Stimulated activated effector memory CD8-positive, alpha-beta T cell treated with anti-CD3 and anti-CD28 coated beads, Interleukin-12 subunit alpha, Interleukin-12 subunit beta, amount 100 ng/mL, for 72 hours (primary cell): ENCODE data around the gene ITPRID2.

Experiments
- ATAC-seq: fragments of 150-1000 bp; cut with Tn5 transposase; 2 replicates; pipeline ENCODE4 v1.10.0; 2021
- DNase-seq, 2 donors: peaks; one replicate each; pipeline ENCODE4 v3.0.0; 2021 to 2022; ENCODE audit warnings: low spot score in 2 of 2
- H3K27ac Mint-ChIP-seq: one replicate; pipeline ENCODE4 v1.8.0; 2022; ENCODE audit warnings: mild to moderate bottlenecking, mixed read lengths
- H3K36me3 Mint-ChIP-seq: one replicate; pipeline ENCODE4 v1.8.0; 2022; ENCODE audit warnings: mild to moderate bottlenecking, mixed read lengths
- H3K4me1 Mint-ChIP-seq: one replicate; pipeline ENCODE4 v1.8.0; 2022; ENCODE audit warnings: mixed read lengths
- H3K4me3 Mint-ChIP-seq: one replicate; pipeline ENCODE4 v1.8.0; 2022; ENCODE audit warnings: mild to moderate bottlenecking, mixed read lengths
- H3K9me3 Mint-ChIP-seq: one replicate; pipeline ENCODE4 v1.8.0; 2022; ENCODE audit warnings: mixed read lengths

ITPRID2 gene

DNA sequence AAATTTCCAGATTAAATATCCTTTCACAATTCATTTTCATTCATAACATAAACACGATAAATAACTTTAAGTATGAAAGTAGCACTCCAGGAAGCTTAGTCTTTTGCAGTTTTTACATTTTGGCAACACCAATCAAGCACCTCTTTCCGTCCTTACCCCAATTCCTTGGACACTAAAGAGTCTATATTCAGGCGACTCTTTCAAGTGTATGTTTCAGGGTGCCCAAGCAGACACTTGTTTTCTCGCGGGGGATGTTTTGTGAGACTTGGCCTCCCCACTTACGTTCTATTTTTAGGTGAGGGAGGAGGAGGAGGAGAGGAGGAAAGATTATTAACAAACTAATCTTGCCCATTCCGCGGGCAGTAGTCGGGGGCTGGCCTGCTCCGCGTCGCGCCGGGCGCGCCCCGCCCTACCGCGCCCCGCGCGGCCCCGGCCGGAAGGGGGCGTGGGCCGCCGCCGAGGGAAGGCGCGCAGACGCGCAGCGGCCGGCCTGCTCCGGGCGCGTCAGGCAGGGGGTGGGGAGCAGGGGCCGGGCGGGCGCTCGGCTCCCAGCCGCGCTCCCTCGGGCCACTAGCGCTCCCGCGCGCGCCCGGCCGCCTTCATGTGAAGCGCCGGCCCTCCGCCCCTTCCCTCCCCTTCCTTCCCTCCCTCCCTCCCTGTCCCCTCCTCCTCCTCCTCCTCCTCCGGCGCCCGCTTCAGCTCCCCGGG is at the start of gene ITPRID2:
TSS of gene ITPRID2 (plus strand) at position 473 of the 708 bp plus-strand sequence. CDS start 337 bp downstream, outside the sequence.
- H3K36me3 Mint-ChIP-seq = peaks cover 11% of the 10 kb centered on the region
- H3K9me3 Mint-ChIP-seq = no peaks in the 10 kb centered on the region
- H3K27ac Mint-ChIP-seq = peak within 1 kb of the TSS; percentile 96
- ATAC-seq = peak; percentile 94
- DNase-seq = peak; percentile 60 to 74
- H3K4me3 Mint-ChIP-seq = peak within 1 kb of the TSS; percentile 97
- peaks cover 19% of the 10 kb centered on the region for H3K4me1 Mint-ChIP-seq

DNA sequence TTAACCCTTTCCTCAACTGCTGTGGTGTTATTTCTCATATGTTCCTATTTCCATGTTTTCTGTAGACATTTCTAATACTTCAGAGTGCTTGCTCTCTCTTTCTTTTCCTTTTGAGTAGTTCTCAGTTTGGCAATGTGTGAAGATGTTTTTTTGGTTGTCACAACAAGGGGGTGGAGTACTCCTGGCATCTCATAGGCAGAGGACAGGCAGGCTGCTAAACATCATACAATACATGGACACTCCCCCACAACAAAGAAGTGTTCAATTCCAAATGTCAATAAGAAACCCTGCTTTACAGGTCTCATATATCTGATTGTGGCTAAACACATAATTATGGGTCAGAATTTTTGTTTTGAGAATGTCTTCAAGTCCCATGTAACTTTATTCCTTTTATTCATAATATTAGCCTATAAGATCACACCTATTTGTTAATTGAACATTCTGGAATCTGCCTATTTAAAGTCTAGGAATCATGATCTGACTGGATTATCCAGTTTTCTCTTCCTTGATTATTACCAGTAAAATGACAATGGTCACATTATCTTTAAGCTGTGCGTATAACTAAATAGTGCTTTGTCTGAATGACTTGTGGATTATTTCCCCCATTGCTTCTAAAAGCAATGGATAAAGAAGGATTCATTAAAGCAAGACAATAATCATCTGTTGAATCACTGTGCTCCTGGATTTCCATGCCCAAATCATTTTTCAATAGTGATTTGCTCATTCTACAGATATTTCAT is 46.8 kb upstream of the ITPRID2 start:
- H3K4me3 Mint-ChIP-seq = no peak overlapping the region
- H3K9me3 Mint-ChIP-seq = no peaks in the 10 kb centered on the region
- DNase-seq (no peak), ATAC-seq (no peak)
- H3K36me3 Mint-ChIP-seq = no peaks in the 10 kb centered on the region
- no peak overlapping the region for H3K27ac Mint-ChIP-seq
- H3K4me1 Mint-ChIP-seq = no peaks in the 10 kb centered on the region

DNA sequence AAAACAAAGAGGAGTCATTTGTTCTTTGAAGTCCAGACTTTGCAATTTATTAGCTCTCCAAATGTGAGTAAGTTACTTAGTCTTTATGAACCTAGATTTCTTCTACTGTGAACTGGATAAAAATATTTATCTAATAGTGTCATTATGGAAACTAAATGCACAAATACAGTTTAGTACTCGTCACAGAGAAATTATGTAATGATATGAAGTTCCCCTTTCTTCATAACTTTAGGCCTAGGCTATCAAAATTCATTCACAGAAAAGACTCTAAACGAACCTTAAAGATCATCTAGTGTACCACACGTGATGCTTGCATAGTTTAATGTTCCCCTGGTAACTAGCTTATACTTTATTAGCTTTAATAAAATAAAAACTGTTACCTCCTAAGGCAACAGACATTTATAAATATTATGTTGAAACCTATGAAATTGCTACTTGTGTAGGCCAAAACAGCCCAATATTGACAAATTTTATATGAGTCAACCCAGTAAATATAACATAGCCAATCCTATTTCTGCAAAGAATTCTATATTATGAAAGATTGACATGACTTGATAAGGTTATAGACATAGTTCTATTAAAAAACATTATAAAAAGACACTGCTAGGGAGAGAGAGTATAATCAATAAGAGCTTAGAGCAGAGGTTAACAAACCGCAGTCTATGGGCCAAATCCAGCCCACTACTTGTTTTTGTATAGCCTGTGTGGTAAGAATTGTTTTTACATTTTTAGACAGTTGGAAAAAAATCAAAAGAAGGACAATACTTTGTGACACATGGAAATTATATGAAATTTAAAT is 44.9 kb upstream of the ITPRID2 start:
- no peak for ATAC-seq
- Mint-ChIP-seq H3K27ac (no peak overlapping the region), H3K4me3 (no peak overlapping the region)

GRCh38 chr2:181847198-181847556 is 44.4 kb upstream of the ITPRID2 start:
- H3K4me3 Mint-ChIP-seq = no peak overlapping the region
- H3K36me3 Mint-ChIP-seq = no peaks in the 10 kb centered on the region

More for the DNA sequence above, 44.9 kb upstream of the ITPRID2 start:
- no peaks in the 10 kb centered on the region for H3K4me1 Mint-ChIP-seq
- H3K9me3 Mint-ChIP-seq = no peaks in the 10 kb centered on the region
- no peak for DNase-seq
- H3K36me3 Mint-ChIP-seq = no peaks in the 10 kb centered on the region

DNA sequence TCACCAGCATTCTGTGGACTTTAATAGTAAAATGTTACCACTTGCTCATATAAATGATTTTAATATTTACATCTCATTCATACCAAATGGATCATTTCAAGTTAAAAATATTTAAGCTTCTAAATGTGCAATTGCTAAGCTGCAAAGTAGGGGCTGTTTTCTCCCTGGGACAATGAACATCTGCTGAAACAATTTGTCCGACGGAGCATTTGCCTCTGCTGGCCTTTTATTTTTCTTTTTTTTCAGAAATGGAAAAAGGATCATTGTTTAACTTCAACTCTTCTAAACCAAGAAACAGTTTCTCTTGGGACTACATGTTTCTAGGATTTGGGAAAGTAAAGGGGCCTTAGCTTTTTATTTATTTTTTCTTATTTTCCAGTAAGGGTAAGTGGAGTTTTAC is 43.8 kb upstream of the ITPRID2 start:
- no peak for ATAC-seq

More at GRCh38 chr2:181847198-181847556, 44.4 kb upstream of the ITPRID2 start:
- H3K9me3 Mint-ChIP-seq = no peaks in the 10 kb centered on the region
- H3K4me1 Mint-ChIP-seq = no peaks in the 10 kb centered on the region
- no peak for ATAC-seq
- H3K27ac Mint-ChIP-seq = no peak overlapping the region
- DNase-seq = no peak

DNA sequence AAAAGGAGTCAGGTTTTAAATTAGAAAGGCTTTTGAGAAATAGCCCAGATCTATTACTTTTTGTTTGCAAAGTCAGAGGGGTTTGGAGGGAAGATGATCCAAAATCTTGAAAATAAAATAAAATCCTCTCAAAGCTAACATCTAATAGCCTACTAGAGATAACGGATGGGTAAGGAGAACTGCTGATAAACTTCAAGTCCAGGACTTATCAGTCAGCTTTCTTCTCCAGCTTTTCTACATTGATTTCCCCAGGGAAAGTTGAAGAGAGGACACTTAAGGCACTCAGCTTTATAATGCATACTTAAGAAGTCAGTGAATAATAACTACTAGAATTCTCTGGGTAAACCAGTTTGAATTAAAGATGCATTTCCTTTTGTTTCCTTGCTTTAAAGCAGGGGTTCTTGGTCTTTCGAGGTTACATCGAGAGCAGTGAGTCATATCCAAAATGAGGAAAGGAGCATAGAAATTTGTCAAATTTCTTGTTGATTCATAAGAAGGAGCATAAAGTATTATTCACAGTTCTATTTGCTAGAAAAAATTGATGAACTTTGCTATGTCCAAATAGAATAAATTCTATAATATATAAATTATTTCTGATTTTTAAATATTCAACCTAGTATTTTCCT is 43.2 kb upstream of the ITPRID2 start:
- no peak for DNase-seq
- no peaks in the 10 kb centered on the region for H3K9me3 Mint-ChIP-seq
- H3K4me3 Mint-ChIP-seq = no peak overlapping the region
- no peaks in the 10 kb centered on the region for H3K4me1 Mint-ChIP-seq
- no peaks in the 10 kb centered on the region for H3K36me3 Mint-ChIP-seq
- ATAC-seq = peak; percentile 28
- H3K27ac Mint-ChIP-seq = no peak overlapping the region

More for the DNA sequence above, 43.8 kb upstream of the ITPRID2 start:
- H3K27ac Mint-ChIP-seq = no peak overlapping the region
- no peak for DNase-seq
- no peaks in the 10 kb centered on the region for H3K9me3 Mint-ChIP-seq
- no peak overlapping the region for H3K4me3 Mint-ChIP-seq
- H3K4me1 Mint-ChIP-seq = no peaks in the 10 kb centered on the region
- no peaks in the 10 kb centered on the region for H3K36me3 Mint-ChIP-seq

DNA sequence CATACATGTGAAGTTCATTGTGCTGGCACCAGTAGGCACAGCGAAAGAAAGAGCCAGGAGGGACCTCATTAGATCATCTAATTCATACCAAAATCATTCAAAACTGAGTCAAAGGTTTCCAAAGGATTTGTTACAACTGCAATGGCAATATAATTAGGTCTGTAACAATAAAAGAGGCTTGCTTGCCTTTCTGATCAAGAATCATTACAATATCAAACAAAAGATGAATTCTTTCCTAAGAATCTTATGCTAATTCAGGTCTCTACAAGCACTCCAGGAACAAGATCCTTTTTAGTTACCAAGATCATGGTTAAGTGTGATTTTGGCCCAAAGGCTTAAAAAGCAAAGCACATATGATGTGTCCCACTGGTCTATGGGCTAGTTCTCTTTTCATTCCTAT is 41.9 kb upstream of the ITPRID2 start:
- Mint-ChIP-seq H3K9me3 (no peaks in the 10 kb centered on the region), H3K36me3 (no peaks in the 10 kb centered on the region), H3K4me1 (no peaks in the 10 kb centered on the region), H3K4me3 (no peak overlapping the region), H3K27ac (no peak overlapping the region)
- no peak for DNase-seq
- ATAC-seq = no peak

DNA sequence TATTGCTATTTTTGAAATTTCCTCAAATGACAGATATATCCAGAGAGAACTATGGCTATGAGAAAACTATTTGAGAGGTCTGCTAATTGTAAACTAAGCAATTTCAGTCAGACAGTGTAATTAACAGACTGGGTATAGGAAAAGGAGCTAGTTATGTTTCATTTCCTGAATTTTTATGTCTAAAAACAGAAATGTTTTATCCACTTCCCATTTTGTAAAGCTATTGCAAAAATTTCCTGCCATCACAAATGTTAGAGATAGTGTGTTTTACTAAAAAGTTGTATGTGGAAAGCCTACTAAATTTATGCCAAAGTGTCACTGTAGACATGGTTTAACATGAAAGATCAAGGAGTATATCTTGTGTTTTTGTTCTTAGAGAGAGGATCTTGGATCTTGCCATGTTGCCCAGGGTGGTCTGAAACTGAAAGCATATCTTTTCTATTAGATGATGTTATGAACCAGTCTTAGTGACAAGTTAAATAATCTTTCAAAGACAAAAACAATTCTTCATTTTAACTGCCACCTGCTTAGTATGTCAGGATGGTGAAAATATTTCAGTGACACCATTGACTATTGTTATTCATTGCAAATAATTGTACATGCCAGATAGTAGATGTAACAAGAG is 40.5 kb upstream of the ITPRID2 start:
- Mint-ChIP-seq H3K36me3 (no peaks in the 10 kb centered on the region), H3K4me3 (no peak overlapping the region), H3K4me1 (no peaks in the 10 kb centered on the region), H3K27ac (no peak overlapping the region), H3K9me3 (no peaks in the 10 kb centered on the region)
- DNase-seq = no peak
- no peak for ATAC-seq

- H3K9me3 Mint-ChIP-seq = no peaks in the 10 kb centered on the region
- no peak overlapping the region for H3K4me3 Mint-ChIP-seq
- DNase-seq (no peak), ATAC-seq (no peak)
- H3K36me3 Mint-ChIP-seq = no peaks in the 10 kb centered on the region
- no peaks in the 10 kb centered on the region for H3K4me1 Mint-ChIP-seq
- no peak overlapping the region for H3K27ac Mint-ChIP-seq
Measured at GRCh38 chr2:181851726-181852125, 39.8 kb upstream of the ITPRID2 start.

DNA sequence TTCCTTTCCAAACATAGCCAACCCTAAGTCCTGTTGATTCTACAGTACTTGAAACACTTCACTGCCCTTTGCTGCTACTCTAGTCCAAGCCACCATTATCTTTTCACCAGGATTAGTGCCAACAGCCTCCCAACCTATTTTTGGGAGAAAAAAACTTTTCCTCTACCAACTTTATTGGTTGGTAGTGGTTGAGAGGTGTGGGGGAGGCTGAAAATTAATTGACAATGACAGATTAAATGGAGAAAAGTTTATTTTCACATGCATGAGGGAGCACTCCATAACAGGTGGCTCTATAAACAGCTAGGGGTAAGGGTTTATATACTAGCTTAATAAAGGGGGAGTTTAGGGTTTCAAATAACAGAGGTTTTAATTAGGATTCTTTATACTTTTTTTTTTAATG is 37.8 kb upstream of the ITPRID2 start:
- Mint-ChIP-seq H3K9me3 (no peaks in the 10 kb centered on the region), H3K4me1 (no peaks in the 10 kb centered on the region), H3K4me3 (no peak overlapping the region), H3K36me3 (no peaks in the 10 kb centered on the region), H3K27ac (no peak overlapping the region)
- ATAC-seq (no peak), DNase-seq (no peak)

- Mint-ChIP-seq H3K4me3 (no peak overlapping the region), H3K27ac (no peak overlapping the region), H3K36me3 (no peaks in the 10 kb centered on the region), H3K9me3 (no peaks in the 10 kb centered on the region), H3K4me1 (no peaks in the 10 kb centered on the region)
- no peak for DNase-seq
- ATAC-seq = no peak
Measured at GRCh38 chr2:181857483-181857882, 34.0 kb upstream of the ITPRID2 start.

- Mint-ChIP-seq H3K27ac (no peak overlapping the region), H3K4me3 (no peak overlapping the region), H3K9me3 (no peaks in the 10 kb centered on the region), H3K36me3 (no peaks in the 10 kb centered on the region), H3K4me1 (no peaks in the 10 kb centered on the region)
- DNase-seq = no peak
- no peak for ATAC-seq
Measured at GRCh38 chr2:181858600-181858999, 32.9 kb upstream of the ITPRID2 start.

DNA sequence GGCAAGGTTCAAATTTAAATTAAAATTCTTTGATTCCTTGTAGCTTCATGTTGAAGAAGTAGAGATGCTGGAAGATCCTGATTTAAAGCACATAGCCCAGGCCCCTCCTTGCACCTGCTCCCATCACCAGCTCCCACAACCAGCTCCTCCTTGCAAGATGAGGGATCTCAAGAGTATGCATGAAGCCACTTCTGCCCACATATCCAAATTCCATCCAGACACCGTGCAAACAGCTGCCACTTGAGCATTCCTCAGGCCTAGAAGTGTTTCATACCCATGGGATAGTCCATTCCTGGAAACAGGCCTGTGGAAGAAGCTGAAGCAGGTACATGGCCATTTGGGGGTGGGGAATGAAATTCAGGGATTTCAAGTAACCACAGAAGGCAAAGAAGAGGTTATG is 32.4 kb upstream of the ITPRID2 start:
- H3K36me3 Mint-ChIP-seq = no peaks in the 10 kb centered on the region
- no peak overlapping the region for H3K27ac Mint-ChIP-seq
- ATAC-seq (no peak), DNase-seq (no peak)
- no peaks in the 10 kb centered on the region for H3K4me1 Mint-ChIP-seq
- no peaks in the 10 kb centered on the region for H3K9me3 Mint-ChIP-seq
- no peak overlapping the region for H3K4me3 Mint-ChIP-seq

- Mint-ChIP-seq H3K4me3 (no peak overlapping the region), H3K27ac (no peak overlapping the region), H3K4me1 (no peaks in the 10 kb centered on the region), H3K9me3 (no peaks in the 10 kb centered on the region), H3K36me3 (no peaks in the 10 kb centered on the region)
- ATAC-seq = no peak
- DNase-seq = no peak
Measured at GRCh38 chr2:181859803-181860202, 31.7 kb upstream of the ITPRID2 start.

DNA sequence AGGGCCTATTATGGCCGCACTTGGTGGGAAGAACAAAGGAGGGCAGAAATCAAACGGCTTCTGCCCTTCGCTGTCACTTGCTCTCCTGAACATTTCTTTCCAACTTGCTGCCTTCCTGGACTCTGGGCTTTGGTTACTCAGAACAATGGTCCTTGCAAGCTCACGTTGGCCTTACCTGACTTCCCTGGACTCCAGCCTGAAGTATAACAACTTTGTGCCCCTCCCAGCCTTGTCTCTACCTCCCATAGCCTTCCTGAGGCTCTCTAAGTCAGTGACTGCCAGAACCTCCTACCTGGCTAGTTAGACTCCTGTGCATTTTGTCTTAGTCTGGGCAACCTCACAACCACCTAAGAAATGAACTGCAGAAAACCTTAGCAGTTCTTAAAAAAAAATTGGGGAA is 30.2 kb upstream of the ITPRID2 start:
- ATAC-seq = no peak
- no peak for DNase-seq
- Mint-ChIP-seq H3K36me3 (no peaks in the 10 kb centered on the region), H3K4me3 (no peak overlapping the region), H3K27ac (no peak overlapping the region), H3K4me1 (no peaks in the 10 kb centered on the region), H3K9me3 (no peaks in the 10 kb centered on the region)
